Neuronal stem cell (in vitro differentiated cells): ENCODE data around the gene DACH2.
A peak's percentile ranks its signal among the peaks of the same experiment; 100 is the strongest.

Experiments used
- DNase-seq: peaks from one replicate; pipeline ENCODE4 v3.0.0-alpha.2; 2013; ENCODE audit warnings: low spot score
- H2AFZ ChIP-seq: one replicate; pipeline ENCODE4 v1.6.1; 2013; ENCODE audit warnings: mild to moderate bottlenecking, low read length, inconsistent platforms
- H2AK5ac ChIP-seq: 2 replicates; pipeline ENCODE4 v1.6.1; 2013; ENCODE audit warnings: low read depth, mild to moderate bottlenecking, inconsistent platforms, low read length, moderate library complexity, mixed read lengths
- H2BK120ac ChIP-seq: 2 replicates; pipeline ENCODE4 v1.6.1; 2013; ENCODE audit warnings: low read depth, mild to moderate bottlenecking, inconsistent platforms, low read length, moderate library complexity, mixed read lengths
- H2BK12ac ChIP-seq: one replicate; pipeline ENCODE4 v1.6.1; 2013; ENCODE audit warnings: low read length, inconsistent platforms
- H2BK15ac ChIP-seq: 2 replicates; pipeline ENCODE4 v1.6.1; 2013; ENCODE audit warnings: mild to moderate bottlenecking, low read length, inconsistent platforms, mixed read lengths
- H2BK5ac ChIP-seq: one replicate; pipeline ENCODE4 v1.6.1; 2013; ENCODE audit warnings: inconsistent platforms, mild to moderate bottlenecking, low read length, moderate library complexity
- H3K14ac ChIP-seq: one replicate; pipeline ENCODE4 v1.6.1; 2013; ENCODE audit warnings: low read length, inconsistent platforms
- H3K18ac ChIP-seq: 2 replicates; pipeline ENCODE4 v1.6.1; 2013; ENCODE audit warnings: low read length, inconsistent platforms
- H3K23ac ChIP-seq: 2 replicates; pipeline ENCODE4 v1.6.1; 2013; ENCODE audit warnings: low read depth, mild to moderate bottlenecking, mixed read lengths, low read length, inconsistent platforms; ENCODE audit not compliant: poor library complexity
- H3K27ac ChIP-seq: replicated peaks from 3 replicates; pipeline ENCODE4 v1.5.1; 2013; ENCODE audit warnings: low read length, inconsistent platforms
- H3K27me3 ChIP-seq, 3 experiments: 2 replicates each; pipeline ENCODE4 v1.6.1; 2013; ENCODE audit warnings: low read length in 3 of 3, mild to moderate bottlenecking in 2 of 3, inconsistent platforms in 1 of 3, low read depth in 1 of 3, mixed read lengths in 1 of 3, moderate library complexity in 1 of 3; ENCODE audit not compliant: control insufficient read depth in 3 of 3, insufficient read depth in 3 of 3
- H3K36me3 ChIP-seq, 2 donors: replicated peaks in 1 of 2; 2 replicates each; pipeline ENCODE4 v1.6.1; 2013; ENCODE audit warnings: low read length in 2 of 2; ENCODE audit not compliant: control insufficient read depth in 2 of 2, insufficient read depth in 2 of 2
- H3K4ac ChIP-seq: 2 replicates; pipeline ENCODE4 v1.6.1; 2013; ENCODE audit warnings: inconsistent platforms, mild to moderate bottlenecking, low read length, moderate library complexity
- H3K4me1 ChIP-seq, 2 donors: 1 replicate in 1 of 2; 2 replicates in 1 of 2; pipeline ENCODE4 v1.6.1; 2013; ENCODE audit warnings: low read length in 2 of 2, low read depth in 1 of 2; ENCODE audit not compliant: control insufficient read depth in 2 of 2, insufficient read depth in 1 of 2
- H3K4me2 ChIP-seq: one replicate; pipeline ENCODE4 v1.6.1; 2013; ENCODE audit warnings: mild to moderate bottlenecking, low read length, inconsistent platforms; ENCODE audit not compliant: insufficient read depth, poor library complexity, severe bottlenecking
- H3K4me3 ChIP-seq, 2 donors: 2 replicates each; pipeline ENCODE4 v1.5.1; 2013; ENCODE audit warnings: low read length in 2 of 2, mild to moderate bottlenecking in 2 of 2, inconsistent platforms in 1 of 2, moderate library complexity in 1 of 2
- H3K79me1 ChIP-seq: one replicate; pipeline ENCODE4 v1.6.1; 2013; ENCODE audit warnings: low read depth, mild to moderate bottlenecking, inconsistent platforms, low read length, moderate library complexity
- H3K9ac ChIP-seq: one replicate; pipeline ENCODE4 v1.6.1; 2013; ENCODE audit warnings: mild to moderate bottlenecking, low read depth, low read length, inconsistent platforms; ENCODE audit not compliant: poor library complexity
- H3K9me3 ChIP-seq, 2 donors: replicated peaks in 1 of 2; 2 replicates each; pipeline versions ENCODE3 to v1.6.1; 2013; ENCODE audit warnings: low read length in 2 of 2, mild to moderate bottlenecking in 2 of 2, inconsistent platforms in 1 of 2, low read depth in 1 of 2, mixed read lengths in 1 of 2, moderate library complexity in 1 of 2; ENCODE audit not compliant: control insufficient read depth in 2 of 2, insufficient read depth in 1 of 2
- H4K8ac ChIP-seq: one replicate; pipeline ENCODE4 v1.6.1; 2013; ENCODE audit warnings: low read depth, mild to moderate bottlenecking, inconsistent platforms, low read length, moderate library complexity
- H4K91ac ChIP-seq: one replicate; pipeline ENCODE4 v1.6.1; 2013; ENCODE audit warnings: low read length, low read depth, mild to moderate bottlenecking, inconsistent platforms; ENCODE audit not compliant: poor library complexity
- WGBS, 2 donors: extraction: QIAGEN DNeasy Blood & Tissue Kit; methylation state at CpG; one replicate each; pipeline ENCODE4 v1.1.7; 2013; ENCODE audit warnings: missing lambda C conversion rate in 2 of 2, mixed read lengths in 1 of 2; ENCODE audit not compliant: insufficient read length in 2 of 2, insufficient replicate concordance in 1 of 2; ENCODE audit errors: extremely low coverage in 2 of 2; 5-methylcytosine and 5-hydroxymethylcytosine counted together

DACH2 gene

GRCh38 chrX:86383681-86384540, 235.7 kb downstream of the DACH2 start:
- Histone ChIP-seq H3K4me2 (no peak overlapping the region), H3K9ac (no peak overlapping the region), H4K91ac (no peak overlapping the region), H3K4me3 (no peak overlapping the region), H3K23ac (no peak overlapping the region), H3K27me3 (no peaks in the 10 kb centered on the region), H3K14ac (no peak overlapping the region), H2BK120ac (no peak overlapping the region), H2BK5ac (no peak overlapping the region), H2BK15ac (no peak overlapping the region), H3K4me1 (no peaks in the 10 kb centered on the region), H4K8ac (no peak overlapping the region), H3K18ac (no peak overlapping the region), H3K9me3 (no peaks in the 10 kb centered on the region), H3K79me1 (no peaks in the 10 kb centered on the region), H2AK5ac (no peak overlapping the region), H2AFZ (no peak overlapping the region), H3K36me3 (no peaks in the 10 kb centered on the region), H2BK12ac (no peak overlapping the region), H3K27ac (peak overlapping the region; percentile 46), H3K4ac (no peak overlapping the region)
- no CpG with 5 or more reads among the region's 3 CpGs for WGBS, 2 donors
- no peak for DNase-seq

- Histone ChIP-seq H3K27ac (no peak overlapping the region), H3K36me3 (no peaks in the 10 kb centered on the region), H3K23ac (no peak overlapping the region), H3K4me2 (no peak overlapping the region), H2BK15ac (no peak overlapping the region), H3K79me1 (no peaks in the 10 kb centered on the region), H3K18ac (no peak overlapping the region), H4K8ac (no peak overlapping the region), H2AFZ (no peak overlapping the region), H4K91ac (no peak overlapping the region), H3K4me1 (no peaks in the 10 kb centered on the region), H3K4ac (no peak overlapping the region), H2BK5ac (no peak overlapping the region), H2BK12ac (no peak overlapping the region), H3K9ac (no peak overlapping the region), H3K4me3 (no peak overlapping the region), H3K14ac (no peak overlapping the region), H2BK120ac (no peak overlapping the region), H2AK5ac (no peak overlapping the region), H3K27me3 (no peaks in the 10 kb centered on the region), H3K9me3 (no peaks in the 10 kb centered on the region)
- DNase-seq = no peak
- WGBS, 2 donors = no CpG with 5 or more reads among the region's 4 CpGs
Measured at GRCh38 chrX:86407371-86407770, 259.1 kb downstream of the DACH2 start.

- no peaks in the 10 kb centered on the region for H3K79me1 ChIP-seq
- no peak for DNase-seq
- no CpG with 5 or more reads among the region's 1 CpG for WGBS, 2 donors
Measured at GRCh38 chrX:86421771-86422170, 273.5 kb downstream of the DACH2 start.

GRCh38 chrX:86436116-86436515, 287.9 kb downstream of the DACH2 start:
- H3K4ac ChIP-seq = no peak overlapping the region
- H3K36me3 ChIP-seq = no peaks in the 10 kb centered on the region
- H4K91ac ChIP-seq = no peak overlapping the region
- H2BK15ac ChIP-seq = no peak overlapping the region
- H2AFZ ChIP-seq = no peak overlapping the region
- no peak overlapping the region for H3K18ac ChIP-seq
- no peaks in the 10 kb centered on the region for H3K79me1 ChIP-seq
- no peak overlapping the region for H3K4me2 ChIP-seq
- no peaks in the 10 kb centered on the region for H3K27me3 ChIP-seq
- H3K27ac ChIP-seq = no peak overlapping the region
- no peaks in the 10 kb centered on the region for H3K9me3 ChIP-seq
- no peak overlapping the region for H2BK120ac ChIP-seq
- H4K8ac ChIP-seq = no peak overlapping the region
- H2BK5ac ChIP-seq = no peak overlapping the region
- H3K9ac ChIP-seq = no peak overlapping the region
- no peak overlapping the region for H2AK5ac ChIP-seq
- no peaks in the 10 kb centered on the region for H3K4me1 ChIP-seq
- H2BK12ac ChIP-seq = no peak overlapping the region
- H3K4me3 ChIP-seq = no peak overlapping the region
- no peak overlapping the region for H3K14ac ChIP-seq
- DNase-seq = no peak
- H3K23ac ChIP-seq = no peak overlapping the region

More at GRCh38 chrX:86421771-86422170, 273.5 kb downstream of the DACH2 start:
- Histone ChIP-seq H4K91ac (no peak overlapping the region), H3K27me3 (no peaks in the 10 kb centered on the region), H3K4ac (no peak overlapping the region), H4K8ac (no peak overlapping the region), H2AK5ac (no peak overlapping the region), H3K14ac (no peak overlapping the region), H3K4me2 (no peak overlapping the region), H3K36me3 (no peaks in the 10 kb centered on the region), H2BK12ac (no peak overlapping the region), H2BK15ac (no peak overlapping the region), H2BK120ac (no peak overlapping the region), H3K4me1 (no peaks in the 10 kb centered on the region), H3K9me3 (no peaks in the 10 kb centered on the region), H3K18ac (no peak overlapping the region), H3K23ac (no peak overlapping the region), H3K4me3 (no peak overlapping the region), H3K9ac (no peak overlapping the region), H2BK5ac (no peak overlapping the region), H2AFZ (no peak overlapping the region), H3K27ac (no peak overlapping the region)
